Liver (tissue), 9 donors: Measurements from ENCODE around the gene PAK2. TPM values are rescaled to one million over a fixed set of nuclear protein-coding genes. Genes with fewer than 3 reads are reported as not detected.
A peak's percentile ranks its signal among the peaks of the same experiment; 100 is the strongest.
"Not testable (repeated sequence)": the region's sequence is repeated elsewhere in the genome, so short reads cannot be mapped to it uniquely, and the experiment has no call there.

ENCODE experiments used
- DNase-seq: peaks from one replicate; pipeline ENCODE4 v3.0.0-alpha.2; 2017; ENCODE audit warnings: low spot score
- H3K27ac ChIP-seq, 2 donors: one replicate each; pipeline ENCODE4 v1.7.0; 2013; ENCODE audit warnings: inconsistent platforms in 2 of 2, low read length in 2 of 2, control low read depth in 1 of 2, low read depth in 1 of 2, mild to moderate bottlenecking in 1 of 2
- H3K27me3 ChIP-seq, 4 donors: one replicate each; pipeline versions ENCODE4 v1.6.1 to v1.7.0; 2013; ENCODE audit warnings: low read length in 3 of 4, inconsistent platforms in 1 of 4, mild to moderate bottlenecking in 1 of 4, moderate library complexity in 1 of 4; ENCODE audit not compliant: control insufficient read depth in 4 of 4, insufficient read depth in 4 of 4
- H3K36me3 ChIP-seq, 4 donors: one replicate each; pipeline versions ENCODE4 v1.6.1 to v1.7.0; 2013; ENCODE audit warnings: low read length in 3 of 4, mild to moderate bottlenecking in 3 of 4, low read depth in 1 of 4, moderate library complexity in 1 of 4; ENCODE audit not compliant: control insufficient read depth in 4 of 4, insufficient read depth in 3 of 4
- H3K4me1 ChIP-seq, 4 donors: one replicate each; pipeline versions ENCODE4 v1.6.1 to v1.7.0; 2013; ENCODE audit warnings: low read length in 3 of 4, mild to moderate bottlenecking in 3 of 4, moderate library complexity in 1 of 4; ENCODE audit not compliant: control insufficient read depth in 4 of 4, insufficient read depth in 4 of 4
- H3K4me3 ChIP-seq, 3 donors: one replicate each; pipeline versions ENCODE4 v1.6.1 to v1.7.0; 2013; ENCODE audit warnings: low read length in 3 of 3, control low read depth in 1 of 3, low read depth in 1 of 3, mild to moderate bottlenecking in 1 of 3
- H3K9ac ChIP-seq, 2 donors: one replicate each; pipeline ENCODE4 v1.7.0; 2013; ENCODE audit warnings: low read length in 2 of 2, mild to moderate bottlenecking in 2 of 2, moderate library complexity in 2 of 2, control low read depth in 1 of 2, low read depth in 1 of 2
- H3K9me3 ChIP-seq, 4 donors: one replicate each; pipeline versions ENCODE4 v1.6.1 to v1.7.0; 2013; ENCODE audit warnings: low read length in 3 of 4; ENCODE audit not compliant: control insufficient read depth in 4 of 4
- ATF3 ChIP-seq: IDR thresholded peaks from 2 replicates; pipeline ENCODE4 v1.6.1; 2016; ENCODE audit warnings: antibody characterized with exemption
- CTCF ChIP-seq: fragments of 150-350 bp; IDR thresholded peaks from 2 replicates; pipeline ENCODE4 v1.5.1; 2017; ENCODE audit warnings: improper control_type of control experiment, low read depth, low read length; ENCODE audit not compliant: missing input control
- EGR1 ChIP-seq, 2 donors: IDR thresholded peaks; 2 replicates each; pipeline ENCODE4 v1.6.1; 2016 to 2018; ENCODE audit warnings: antibody characterized with exemption in 2 of 2, low read depth in 2 of 2
- FOXA1 ChIP-seq: IDR thresholded peaks from 2 replicates; pipeline ENCODE4 v1.6.1; 2016; ENCODE audit warnings: antibody characterized with exemption
- FOXA2 ChIP-seq: IDR thresholded peaks from 2 replicates; pipeline ENCODE4 v1.6.1; 2016; ENCODE audit warnings: antibody characterized with exemption
- GABPA ChIP-seq, 2 donors: IDR thresholded peaks in 1 of 2; conservative IDR thresholded peaks in 1 of 2; 2 replicates each; pipeline ENCODE4 v1.6.1; 2016; ENCODE audit warnings: antibody characterized with exemption in 2 of 2, mild to moderate bottlenecking in 1 of 2, moderate library complexity in 1 of 2
- HNF4A ChIP-seq, 2 donors: conservative IDR thresholded peaks; 2 replicates each; pipeline ENCODE4 v1.6.1; 2016; ENCODE audit warnings: antibody characterized with exemption in 2 of 2, mild to moderate bottlenecking in 2 of 2
- HNF4G ChIP-seq: IDR thresholded peaks from 2 replicates; pipeline ENCODE4 v1.6.1; 2016; ENCODE audit warnings: antibody characterized with exemption
- JUND ChIP-seq, 2 donors: IDR thresholded peaks; 2 replicates each; pipeline ENCODE4 v1.6.1; 2016; ENCODE audit warnings: antibody characterized with exemption in 2 of 2
- MAX ChIP-seq: IDR thresholded peaks from 2 replicates; pipeline ENCODE4 v1.6.1; 2016; ENCODE audit warnings: antibody characterized with exemption
- NR2F2 ChIP-seq: IDR thresholded peaks from 2 replicates; pipeline ENCODE4 v1.6.1; 2016; ENCODE audit warnings: antibody characterized with exemption
- RAD21 ChIP-seq, 2 donors: IDR thresholded peaks; 2 replicates each; pipeline ENCODE4 v1.6.1; 2016; ENCODE audit warnings: antibody characterized with exemption in 2 of 2, mild to moderate bottlenecking in 2 of 2
- REST ChIP-seq: IDR thresholded peaks from 2 replicates; pipeline ENCODE4 v1.6.1; 2016; ENCODE audit warnings: antibody characterized with exemption, mild to moderate bottlenecking
- RXRA ChIP-seq, 2 donors: IDR thresholded peaks; 2 replicates each; pipeline ENCODE4 v1.6.1; 2017 to 2018; ENCODE audit warnings: antibody characterized with exemption in 2 of 2, mild to moderate bottlenecking in 1 of 2
- SP1 ChIP-seq: IDR thresholded peaks from 2 replicates; pipeline ENCODE4 v1.6.1; 2018; ENCODE audit warnings: antibody characterized with exemption, mild to moderate bottlenecking
- TAF1 ChIP-seq: conservative IDR thresholded peaks from 2 replicates; pipeline ENCODE4 v1.6.1; 2016; ENCODE audit warnings: antibody characterized with exemption, mild to moderate bottlenecking
- YY1 ChIP-seq: IDR thresholded peaks from 2 replicates; pipeline ENCODE4 v1.6.1; 2016; ENCODE audit warnings: antibody characterized with exemption, mild to moderate bottlenecking
- ZBTB33 ChIP-seq: IDR thresholded peaks from 2 replicates; pipeline ENCODE4 v1.6.1; 2016; ENCODE audit warnings: antibody characterized with exemption
- WGBS: extraction: QIAGEN DNeasy Blood & Tissue Kit; methylation state at CpG from one replicate; pipeline ENCODE4 v1.1.7; 2013; 5-methylcytosine and 5-hydroxymethylcytosine counted together
- polyA plus RNA-seq, 2 donors: library from polyadenylated mRNA; stranded (reverse) in 1 of 2; unstranded in 1 of 2; fragments of 200-250 nt in 1 of 2; fragments of >200 nt in 1 of 2; fragmentation: Nextera tagmentation in 1 of 2; extraction: Ambion mirVana in 1 of 2; gene quantifications; one replicate each; pipeline versions ENCODE4 v1.2.1 to v1.2.3, GENCODE V29; 2013 to 2015
- total RNA-seq, 2 donors: library from RNA; depleted of rRNA; stranded (reverse); fragments of >200 nt; gene quantifications; one replicate each; pipeline ENCODE4 v1.2.3, GENCODE V29; 2014
- donor health status: healthy.
- donor health status: healthy.
- donor health status: healthy.
- donor health status: healthy.
- donor health status: healthy.

The PAK2 gene
- total and polyA plus RNA-seq, 4 donors, result 16.0 to 44.3 (median 24.9) TPM

- WGBS, result 5% methylated on average over 5 of the region's 5 CpGs
These were observed 1.7 kb downstream of the PAK2 start for GRCh38 chr3:196741249-196741889.

GRCh38 chr3:196743569-196743968 is 3.9 kb downstream of the PAK2 start:
- H3K4me3 ChIP-seq, H3K9me3 ChIP-seq, H3K36me3 ChIP-seq, DNase-seq, H3K9ac ChIP-seq, H3K27ac ChIP-seq, H3K27me3 ChIP-seq: not testable (repeated sequence)
- peaks cover 3 to 11% (median 5%) of the 10 kb centered on the region in 4 donors for H3K4me1 ChIP-seq
- WGBS, result 86% methylated on average over 10 of the region's 10 CpGs

More at GRCh38 chr3:196741249-196741889, 1.7 kb downstream of the PAK2 start:
- Histone ChIP-seq H3K9ac (peak overlapping the region; percentile 72 to 98), H3K27me3 (no peaks in the 10 kb centered on the region), H3K4me3 (peak overlapping the region; percentile 59 to 100 (median 84)), H3K9me3 (no peaks in the 10 kb centered on the region), H3K4me1 (peaks cover 3 to 11% (median 5%) of the 10 kb centered on the region in 4 donors), H3K27ac (peak overlapping the region; percentile 90 to 94), H3K36me3 (no peaks in the 10 kb centered on the region)
- no peak for DNase-seq
- peak; percentile 66 for TF ChIP-seq YY1
- peak; percentile 59 for TF ChIP-seq SP1
- no peak for TF ChIP-seq MAX
- peak; percentile 18 for TF ChIP-seq FOXA2
- peak in 1 of 2 donors; percentile 25 for TF ChIP-seq GABPA (IDR thresholded peaks at IDR 0.05 in 1 of 2, conservative IDR thresholded peaks at IDR 0.05 in 1 of 2)
- no peak for TF ChIP-seq NR2F2
- TF ChIP-seq ZBTB33, result peak; percentile 36
- TF ChIP-seq FOXA1, result no peak
- TF ChIP-seq HNF4A (conservative IDR thresholded peaks at IDR 0.05), result peak; percentile 38 to 39
- peak; percentile 30 for TF ChIP-seq ATF3
- TF ChIP-seq JUND (IDR thresholded peaks at IDR 0.05), result no peak
- peak; percentile 63 to 65 for TF ChIP-seq RXRA (IDR thresholded peaks at IDR 0.05)
- TF ChIP-seq RAD21 (IDR thresholded peaks at IDR 0.05), result peak; percentile 6 to 36
- no peak for TF ChIP-seq HNF4G
- TF ChIP-seq CTCF, result no peak
- peak; percentile 41 for TF ChIP-seq REST
- TF ChIP-seq EGR1 (IDR thresholded peaks at IDR 0.05; ENCODE audit: low read depth in 2 of 2), result no peak
- TF ChIP-seq TAF1, result peak; percentile 70
